ENCODE measurements around the gene RHD.
"Not testable (repeated sequence)": the region's sequence is repeated elsewhere in the genome, so short reads cannot be mapped to it uniquely, and the experiment has no call there.

- TF ChIP-seq, protein P1, sequence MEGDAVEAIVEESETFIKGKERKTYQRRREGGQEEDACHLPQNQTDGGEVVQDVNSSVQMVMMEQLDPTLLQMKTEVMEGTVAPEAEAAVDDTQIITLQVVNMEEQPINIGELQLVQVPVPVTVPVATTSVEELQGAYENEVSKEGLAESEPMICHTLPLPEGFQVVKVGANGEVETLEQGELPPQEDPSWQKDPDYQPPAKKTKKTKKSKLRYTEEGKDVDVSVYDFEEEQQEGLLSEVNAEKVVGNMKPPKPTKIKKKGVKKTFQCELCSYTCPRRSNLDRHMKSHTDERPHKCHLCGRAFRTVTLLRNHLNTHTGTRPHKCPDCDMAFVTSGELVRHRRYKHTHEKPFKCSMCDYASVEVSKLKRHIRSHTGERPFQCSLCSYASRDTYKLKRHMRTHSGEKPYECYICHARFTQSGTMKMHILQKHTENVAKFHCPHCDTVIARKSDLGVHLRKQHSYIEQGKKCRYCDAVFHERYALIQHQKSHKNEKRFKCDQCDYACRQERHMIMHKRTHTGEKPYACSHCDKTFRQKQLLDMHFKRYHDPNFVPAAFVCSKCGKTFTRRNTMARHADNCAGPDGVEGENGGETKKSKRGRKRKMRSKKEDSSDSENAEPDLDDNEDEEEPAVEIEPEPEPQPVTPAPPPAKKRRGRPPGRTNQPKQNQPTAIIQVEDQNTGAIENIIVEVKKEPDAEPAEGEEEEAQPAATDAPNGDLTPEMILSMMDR (IDR thresholded peaks at IDR 0.05 in 4 of 5, conservative IDR thresholded peaks at IDR 0.05 in 1 of 5) = not testable (repeated sequence)
- not testable (repeated sequence) for TF ChIP-seq POLR2A (IDR thresholded peaks at IDR 0.05)
These were observed 57.6 kb downstream of the RHD start for GRCh38 chr1:25329950-25330349.

Measured in gastrocnemius medialis (tissue), 4 donors.